IMR-90 (cell line): Measurements from ENCODE around the gene CORO7. TPM values are rescaled to one million over a fixed set of nuclear protein-coding genes. Genes with fewer than 3 reads are reported as not detected.

ENCODE experiments used
- ATAC-seq: fragments of 200-7000 bp; cut with Tn5 transposase; 2 replicates; pipeline ENCODE4 v1.9.1; 2020; ENCODE audit warnings: low read depth, mild to moderate bottlenecking, moderate library complexity
- BruUV-seq: library from RNA; stranded (reverse); fragments of 400-500 nt; replicated peaks from 2 replicates; lab custom pipeline; 2021; lab: Mats Ljungman, UMichigan
- CTCF ChIA-PET: fragments of 300-600 bp; formaldehyde crosslinking; extraction: SDS; loops from one replicate; lab custom pipeline; 2021; ENCODE audit warnings: antibody characterized with exemption; lab: Yijun Ruan, JAX
- POLR2A ChIA-PET: fragments of 300-600 bp; sonication (Branson Sonifier 250); formaldehyde crosslinking; loops from one replicate; lab custom pipeline; 2022; ENCODE audit warnings: antibody characterized with exemption; ENCODE audit not compliant: unreplicated experiment; lab: Charles Lee
- DNase-seq: peaks from one replicate; pipeline ENCODE4 v3.0.0; 2013
- H2AFZ ChIP-seq: replicated peaks from 2 replicates; pipeline ENCODE3; 2013; ENCODE audit warnings: low read length, mild to moderate bottlenecking; ENCODE audit not compliant: poor library complexity
- H2AK5ac ChIP-seq: 2 replicates; pipeline ENCODE4 v1.6.1; 2013; ENCODE audit warnings: low read depth, low read length, inconsistent platforms
- H2AK9ac ChIP-seq: replicated peaks from 2 replicates; pipeline ENCODE3; 2013; ENCODE audit warnings: mild to moderate bottlenecking, low read depth, low read length, moderate library complexity; ENCODE audit not compliant: poor library complexity
- H2BK120ac ChIP-seq: 2 replicates; pipeline ENCODE4 v1.6.1; 2013; ENCODE audit warnings: low read depth, low read length, inconsistent platforms
- H2BK15ac ChIP-seq: 3 replicates; pipeline ENCODE4 v1.6.1; 2013; ENCODE audit warnings: low read depth, low read length, inconsistent platforms
- H2BK20ac ChIP-seq: 2 replicates; pipeline ENCODE4 v1.6.1; 2013; ENCODE audit warnings: low read depth, mild to moderate bottlenecking, inconsistent platforms, low read length, moderate library complexity
- H2BK5ac ChIP-seq: 2 replicates; pipeline ENCODE4 v1.6.1; 2013; ENCODE audit warnings: mild to moderate bottlenecking, low read depth, low read length, inconsistent platforms; ENCODE audit not compliant: poor library complexity, severe bottlenecking
- H3K14ac ChIP-seq: replicated peaks from 2 replicates; pipeline ENCODE4 v1.6.1; 2013; ENCODE audit warnings: low read depth, low read length, inconsistent platforms
- H3K18ac ChIP-seq: 2 replicates; pipeline ENCODE4 v1.6.1; 2013; ENCODE audit warnings: low read depth, low read length, control low read depth
- H3K23ac ChIP-seq: 2 replicates; pipeline ENCODE4 v1.6.1; 2013; ENCODE audit warnings: low read depth, low read length, inconsistent platforms
- H3K27ac ChIP-seq: 2 replicates; pipeline ENCODE4 v1.5.1; 2013; ENCODE audit warnings: mild to moderate bottlenecking, control low read depth, low read length; ENCODE audit not compliant: insufficient read depth
- H3K27me3 ChIP-seq: 2 replicates; pipeline ENCODE4 v1.6.1; 2013; ENCODE audit warnings: low read length; ENCODE audit not compliant: control insufficient read depth, insufficient read depth
- H3K36me3 ChIP-seq: 2 replicates; pipeline ENCODE4 v1.6.1; 2013; ENCODE audit warnings: low read length, mixed read lengths; ENCODE audit not compliant: control insufficient read depth, insufficient read depth
- H3K4ac ChIP-seq: 2 replicates; pipeline ENCODE4 v1.6.1; 2013; ENCODE audit warnings: low read depth, low read length, inconsistent platforms
- H3K4me1 ChIP-seq: 2 replicates; pipeline ENCODE4 v1.6.1; 2013; ENCODE audit warnings: low read length, mixed read lengths; ENCODE audit not compliant: control insufficient read depth, insufficient read depth
- H3K4me2 ChIP-seq: 2 replicates; pipeline ENCODE4 v1.6.1; 2013; ENCODE audit warnings: low read depth, mild to moderate bottlenecking, control low read depth, low read length, moderate library complexity
- H3K4me3 ChIP-seq: 2 replicates; pipeline ENCODE4 v1.5.1; 2013; ENCODE audit warnings: low read depth, mild to moderate bottlenecking, control low read depth, low read length, moderate library complexity; ENCODE audit not compliant: insufficient read depth
- H3K56ac ChIP-seq: 2 replicates; pipeline ENCODE4 v1.6.1; 2013; ENCODE audit warnings: low read length, inconsistent platforms; ENCODE audit not compliant: insufficient read depth; ENCODE audit errors: extremely low read depth
- H3K79me1 ChIP-seq, 2 experiments: 2 replicates each; pipeline ENCODE4 v1.6.1; 2013; ENCODE audit warnings: low read length in 2 of 2, inconsistent platforms in 1 of 2, low read depth in 1 of 2
- H3K9ac ChIP-seq: 2 replicates; pipeline ENCODE4 v1.6.1; 2013; ENCODE audit warnings: low read depth, low read length, control low read depth
- H3K9me1 ChIP-seq: 2 replicates; pipeline ENCODE4 v1.6.1; 2013; ENCODE audit warnings: low read length, inconsistent platforms; ENCODE audit not compliant: insufficient read depth
- H3K9me3 ChIP-seq: 2 replicates; pipeline ENCODE4 v1.6.1; 2013; ENCODE audit warnings: low read length; ENCODE audit not compliant: control insufficient read depth, insufficient read depth
- H4K20me1 ChIP-seq: 2 replicates; pipeline ENCODE4 v1.6.1; 2013; ENCODE audit warnings: low read length, inconsistent platforms; ENCODE audit not compliant: insufficient read depth
- H4K5ac ChIP-seq: 2 replicates; pipeline ENCODE4 v1.6.1; 2013; ENCODE audit warnings: mild to moderate bottlenecking, low read depth, low read length, control low read depth
- H4K8ac ChIP-seq, 2 experiments: 2 replicates each; pipeline ENCODE4 v1.6.1; 2013; ENCODE audit warnings: low read depth in 2 of 2, low read length in 2 of 2, control low read depth in 1 of 2, inconsistent platforms in 1 of 2
- H4K91ac ChIP-seq: 2 replicates; pipeline ENCODE4 v1.6.1; 2013; ENCODE audit warnings: low read depth, low read length, inconsistent platforms; ENCODE audit not compliant: insufficient read depth
- BHLHE40 ChIP-seq: fragments of 150-350 bp; IDR thresholded peaks from 2 replicates; pipeline ENCODE4 v1.6.1; 2016; ENCODE audit warnings: mild to moderate bottlenecking, low read depth, low read length
- CEBPB ChIP-seq: IDR thresholded peaks from 2 replicates; pipeline ENCODE4 v1.6.1; 2012; ENCODE audit warnings: low read depth, low read length, improper control_type of control experiment
- CHD1 ChIP-seq: IDR thresholded peaks from 2 replicates; pipeline ENCODE4 v1.6.1; 2012; ENCODE audit warnings: low read depth, low read length, improper control_type of control experiment
- ELK1 ChIP-seq: fragments of 150-350 bp; IDR thresholded peaks from 2 replicates; pipeline ENCODE4 v1.6.1; 2016; ENCODE audit warnings: low read depth, mild to moderate bottlenecking, low read length, moderate library complexity, borderline replicate concordance
- NFE2L2 ChIP-seq: fragments of 150-350 bp; IDR thresholded peaks from 2 replicates; pipeline ENCODE4 v1.6.1; 2016; ENCODE audit warnings: low read depth, mild to moderate bottlenecking, low read length
- POLR2A ChIP-seq: IDR thresholded peaks from 2 replicates; pipeline ENCODE4 v1.6.1; 2012; ENCODE audit warnings: mild to moderate bottlenecking, low read depth, low read length
- RAD21 ChIP-seq: IDR thresholded peaks from 2 replicates; pipeline ENCODE4 v1.6.1; 2012; ENCODE audit warnings: low read length, improper control_type of control experiment
- WGBS, 2 experiments: methylation state at CpG; one replicate each; pipeline versions ENCODE4 v1.1.5 to v1.1.7; 2013; ENCODE audit warnings: missing lambda C conversion rate in 2 of 2; ENCODE audit not compliant: insufficient read length in 1 of 2; ENCODE audit errors: extremely low coverage in 2 of 2; 5-methylcytosine and 5-hydroxymethylcytosine counted together
- dilution Hi-C: fragments of 300-500 bp; cut with HindIII; formaldehyde crosslinking; loops from one replicate; pipeline ENCODE4 v1.14.3; 2018; ENCODE audit warnings: low sequenced_read_pairs; ENCODE audit not compliant: unreplicated experiment
- in situ Hi-C: fragments of 300-500 bp; cut with MboI; formaldehyde crosslinking; loops from 3 replicates; pipeline ENCODE4 v1.14.3; 2019; ENCODE audit warnings: low sequenced_read_pairs, inconsistent platforms, mixed read lengths
- intact Hi-C: fragments of 100-400 bp; cut with micrococcal nuclease; formaldehyde crosslinking; loops from 2 replicates; pipeline ENCODE4 v1.10.0; 2022
- polyA plus RNA-seq, 3 experiments: library from polyadenylated mRNA; depleted of rRNA; stranded (reverse); fragments of >200 nt; gene quantifications; 2 replicates each; pipeline ENCODE4 v1.2.3, GENCODE V29; 2012; ENCODE audit warnings: low replicate concordance in 1 of 3
- total RNA-seq: library from RNA; depleted of rRNA; stranded (reverse); fragments of >200 nt; gene quantifications from 2 replicates; pipeline ENCODE4 v1.2.3, GENCODE V29; 2012

CORO7 gene
- total and polyA plus RNA-seq, 2 of the 4 experiments (the other 2 are of a cell fraction): 6.3 to 26.7 TPM

- 100% methylated on average over 2 of the region's 7 CpGs; no CpG with 5 or more reads in 1 of the 2 experiments for WGBS, 2 experiments
- TF ChIP-seq RAD21 (no peak), NFE2L2 (no peak), ELK1 (no peak), POLR2A (no peak), BHLHE40 (no peak), CHD1 (no peak), CEBPB (no peak)
- in situ Hi-C loops: no loop called here
- Histone ChIP-seq H4K91ac (no peak overlapping the region), H2BK15ac (no peak overlapping the region; the same call in 2 of the 3 replicates), H2BK20ac (no peak overlapping the region), H4K5ac (no peak overlapping the region), H2AFZ (no peak overlapping the region), H4K8ac (no peak overlapping the region), H3K4ac (no peak overlapping the region), H3K4me1 (peaks cover 20% of the 10 kb centered on the region), H3K18ac (no peak overlapping the region), H3K27ac (no peak overlapping the region), H3K27me3 (no peaks in the 10 kb centered on the region), H2BK120ac (no peak overlapping the region), H2AK5ac (peak overlapping the region; percentile 4; the same call in 1 of the 2 replicates), H3K23ac (0 out of 2 replicates have a peak overlapping the region, but pooled peaks have one; percentile 12), H3K36me3 (peaks cover 7% of the 10 kb centered on the region), H3K14ac (no peak overlapping the region), H2AK9ac (no peak overlapping the region), H3K4me3 (no peak overlapping the region), H3K9ac (no peak overlapping the region), H3K9me3 (no peaks in the 10 kb centered on the region), H2BK5ac (no peak overlapping the region), H3K56ac (no peak overlapping the region), H3K9me1 (peaks cover 19% of the 10 kb centered on the region), H4K20me1 (peaks cover 54% of the 10 kb centered on the region), H3K4me2 (no peak overlapping the region), H3K79me1 (peaks cover 20 to 58% of the 10 kb centered on the region in 2 experiments)
- no TSS peak for BruUV-seq
- no peak for ATAC-seq
- dilution Hi-C loops: no loop called here
- intact Hi-C loops: loop anchor here (10.0 kb wide), 1 partner anchor 130 kb away; no protein-coding TSS in a partner anchor
- no peak for DNase-seq
- CTCF ChIA-PET: interaction anchor here (0.6 kb wide), 1 partner anchor 54 kb away, joined by 3 read pairs; no protein-coding TSS in a partner anchor
- POLR2A ChIA-PET: no interaction called here
Observed at GRCh38 chr16:4414187-4414917, 2.0 kb downstream of the CORO7 start.
